ENCODE data around the gene ZNF304.

The ZNF304 gene

DNA sequence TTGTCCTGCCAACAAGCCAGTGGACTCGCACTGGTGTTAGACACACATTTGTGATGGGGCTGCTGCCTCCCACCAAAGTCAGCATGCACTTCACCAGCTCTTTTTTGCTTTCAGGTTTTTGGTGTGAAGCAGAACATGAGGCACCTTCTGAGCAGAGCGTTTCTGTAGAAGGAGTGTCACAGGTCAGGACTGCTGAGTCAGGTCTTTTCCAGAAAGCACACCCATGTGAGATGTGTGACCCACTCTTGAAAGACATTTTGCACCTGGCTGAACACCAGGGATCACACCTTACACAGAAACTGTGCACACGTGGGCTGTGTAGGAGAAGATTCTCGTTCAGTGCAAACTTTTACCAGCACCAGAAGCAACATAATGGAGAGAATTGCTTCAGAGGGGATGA is 4.8 kb downstream of the ZNF304 start:
- no peak for ATAC-seq (ENCODE audit: low read depth)
- Histone ChIP-seq H3K4me3 (ENCODE audit: severe bottlenecking) (no peak overlapping the region), H3K27me3 (ENCODE audit: insufficient read depth, poor library complexity, severe bottlenecking) (no peaks in the 10 kb centered on the region), H3K27ac (ENCODE audit: poor library complexity, severe bottlenecking) (no peak overlapping the region), H3K4me1 (ENCODE audit: insufficient read depth, poor library complexity, severe bottlenecking) (peaks cover 5% of the 10 kb centered on the region), H3K9me3 (ENCODE audit: severe bottlenecking) (no peaks in the 10 kb centered on the region), H3K36me3 (ENCODE audit: low read depth) (peaks cover 44% of the 10 kb centered on the region)
- no peak for DNase-seq (ENCODE audit: low spot score)
- TF ChIP-seq, protein P1, sequence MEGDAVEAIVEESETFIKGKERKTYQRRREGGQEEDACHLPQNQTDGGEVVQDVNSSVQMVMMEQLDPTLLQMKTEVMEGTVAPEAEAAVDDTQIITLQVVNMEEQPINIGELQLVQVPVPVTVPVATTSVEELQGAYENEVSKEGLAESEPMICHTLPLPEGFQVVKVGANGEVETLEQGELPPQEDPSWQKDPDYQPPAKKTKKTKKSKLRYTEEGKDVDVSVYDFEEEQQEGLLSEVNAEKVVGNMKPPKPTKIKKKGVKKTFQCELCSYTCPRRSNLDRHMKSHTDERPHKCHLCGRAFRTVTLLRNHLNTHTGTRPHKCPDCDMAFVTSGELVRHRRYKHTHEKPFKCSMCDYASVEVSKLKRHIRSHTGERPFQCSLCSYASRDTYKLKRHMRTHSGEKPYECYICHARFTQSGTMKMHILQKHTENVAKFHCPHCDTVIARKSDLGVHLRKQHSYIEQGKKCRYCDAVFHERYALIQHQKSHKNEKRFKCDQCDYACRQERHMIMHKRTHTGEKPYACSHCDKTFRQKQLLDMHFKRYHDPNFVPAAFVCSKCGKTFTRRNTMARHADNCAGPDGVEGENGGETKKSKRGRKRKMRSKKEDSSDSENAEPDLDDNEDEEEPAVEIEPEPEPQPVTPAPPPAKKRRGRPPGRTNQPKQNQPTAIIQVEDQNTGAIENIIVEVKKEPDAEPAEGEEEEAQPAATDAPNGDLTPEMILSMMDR (IDR thresholded peaks at IDR 0.05; ENCODE audit: poor library complexity, severe bottlenecking) = no peak

DNA sequence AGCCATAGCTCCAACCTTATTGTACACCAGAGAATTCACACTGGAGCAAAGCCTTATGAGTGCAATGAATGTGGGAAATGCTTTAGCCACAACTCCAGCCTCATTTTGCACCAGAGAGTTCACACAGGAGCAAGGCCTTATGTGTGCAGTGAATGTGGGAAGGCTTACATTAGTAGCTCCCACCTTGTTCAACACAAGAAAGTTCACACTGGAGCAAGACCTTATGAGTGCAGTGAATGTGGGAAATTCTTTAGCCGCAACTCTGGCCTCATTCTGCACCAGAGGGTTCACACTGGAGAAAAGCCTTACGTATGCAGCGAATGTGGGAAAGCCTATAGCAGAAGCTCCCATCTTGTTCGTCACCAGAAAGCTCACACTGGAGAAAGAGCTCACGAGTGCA is 6.3 kb downstream of the ZNF304 start:
- no peaks in the 10 kb centered on the region for H3K27me3 ChIP-seq (ENCODE audit: insufficient read depth, poor library complexity, severe bottlenecking)
- DNase-seq (ENCODE audit: low spot score) (no peak), ATAC-seq (ENCODE audit: low read depth) (no peak)
- H3K9me3 ChIP-seq (ENCODE audit: severe bottlenecking) = no peaks in the 10 kb centered on the region
- TF ChIP-seq, protein P1 (IDR thresholded peaks at IDR 0.05; ENCODE audit: poor library complexity, severe bottlenecking) = no peak
- H3K27ac ChIP-seq (ENCODE audit: poor library complexity, severe bottlenecking) = no peak overlapping the region
- no peak overlapping the region for H3K4me3 ChIP-seq (ENCODE audit: severe bottlenecking)
- peaks cover under 1% of the 10 kb centered on the region for H3K4me1 ChIP-seq (ENCODE audit: insufficient read depth, poor library complexity, severe bottlenecking)
- peaks cover 44% of the 10 kb centered on the region for H3K36me3 ChIP-seq (ENCODE audit: low read depth)

DNA sequence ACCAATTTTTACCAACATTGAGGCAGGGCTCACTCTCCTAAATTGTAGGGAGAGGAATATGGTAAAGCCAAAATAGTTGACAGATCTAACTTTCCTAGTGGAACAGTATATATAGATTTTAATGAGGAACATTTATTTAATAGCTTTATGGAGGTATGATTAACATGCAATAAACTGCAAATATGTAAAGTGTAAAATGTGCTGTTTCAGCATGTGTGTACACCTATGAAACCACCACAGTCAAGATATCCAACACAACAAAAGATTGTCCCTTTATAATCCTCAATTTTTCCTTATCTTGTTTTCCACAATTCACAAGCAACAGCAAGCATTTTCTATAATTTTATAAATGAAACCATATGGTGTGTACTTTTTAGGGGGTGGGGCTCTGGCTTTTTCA is 8.2 kb downstream of the ZNF304 start:
- Histone ChIP-seq H3K4me1 (ENCODE audit: insufficient read depth, poor library complexity, severe bottlenecking) (no peaks in the 10 kb centered on the region), H3K27ac (ENCODE audit: poor library complexity, severe bottlenecking) (no peak overlapping the region), H3K9me3 (ENCODE audit: severe bottlenecking) (no peaks in the 10 kb centered on the region), H3K36me3 (ENCODE audit: low read depth) (peaks cover 34% of the 10 kb centered on the region), H3K4me3 (ENCODE audit: severe bottlenecking) (no peak overlapping the region), H3K27me3 (ENCODE audit: insufficient read depth, poor library complexity, severe bottlenecking) (no peaks in the 10 kb centered on the region)
- TF ChIP-seq, protein P1 (IDR thresholded peaks at IDR 0.05; ENCODE audit: poor library complexity, severe bottlenecking) = no peak
- ATAC-seq (ENCODE audit: low read depth) = no peak
- DNase-seq (ENCODE audit: low spot score) = no peak

DNA sequence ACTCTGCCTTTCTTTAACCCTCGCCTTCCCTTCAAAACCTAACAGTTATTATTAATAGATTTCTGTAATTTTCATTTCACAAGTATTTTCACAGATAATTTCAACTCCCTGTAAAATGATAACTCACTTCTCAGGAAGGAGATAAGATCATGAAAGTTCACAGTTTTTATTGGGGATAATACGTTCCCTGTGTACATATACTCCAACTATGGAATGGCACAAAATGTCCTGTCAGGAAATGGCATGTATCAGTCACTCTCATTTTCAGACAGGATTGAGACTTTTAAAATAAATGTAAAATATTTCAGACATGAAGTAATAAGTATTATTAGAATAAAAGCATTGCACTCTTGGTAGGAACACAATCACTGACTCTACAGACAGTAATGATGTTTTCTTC is 11.3 kb downstream of the ZNF304 start:
- peak overlapping the region; percentile 24 for H3K27ac ChIP-seq (ENCODE audit: poor library complexity, severe bottlenecking)
- H3K4me1 ChIP-seq (ENCODE audit: insufficient read depth, poor library complexity, severe bottlenecking) = no peaks in the 10 kb centered on the region
- ATAC-seq (ENCODE audit: low read depth) (no peak), DNase-seq (ENCODE audit: low spot score) (no peak)
- TF ChIP-seq, protein P1 (IDR thresholded peaks at IDR 0.05; ENCODE audit: poor library complexity, severe bottlenecking) = no peak
- no peaks in the 10 kb centered on the region for H3K9me3 ChIP-seq (ENCODE audit: severe bottlenecking)
- no peaks in the 10 kb centered on the region for H3K27me3 ChIP-seq (ENCODE audit: insufficient read depth, poor library complexity, severe bottlenecking)
- H3K36me3 ChIP-seq (ENCODE audit: low read depth) = peaks cover 11% of the 10 kb centered on the region
- peak overlapping the region; percentile 49 for H3K4me3 ChIP-seq (ENCODE audit: severe bottlenecking)

DNA sequence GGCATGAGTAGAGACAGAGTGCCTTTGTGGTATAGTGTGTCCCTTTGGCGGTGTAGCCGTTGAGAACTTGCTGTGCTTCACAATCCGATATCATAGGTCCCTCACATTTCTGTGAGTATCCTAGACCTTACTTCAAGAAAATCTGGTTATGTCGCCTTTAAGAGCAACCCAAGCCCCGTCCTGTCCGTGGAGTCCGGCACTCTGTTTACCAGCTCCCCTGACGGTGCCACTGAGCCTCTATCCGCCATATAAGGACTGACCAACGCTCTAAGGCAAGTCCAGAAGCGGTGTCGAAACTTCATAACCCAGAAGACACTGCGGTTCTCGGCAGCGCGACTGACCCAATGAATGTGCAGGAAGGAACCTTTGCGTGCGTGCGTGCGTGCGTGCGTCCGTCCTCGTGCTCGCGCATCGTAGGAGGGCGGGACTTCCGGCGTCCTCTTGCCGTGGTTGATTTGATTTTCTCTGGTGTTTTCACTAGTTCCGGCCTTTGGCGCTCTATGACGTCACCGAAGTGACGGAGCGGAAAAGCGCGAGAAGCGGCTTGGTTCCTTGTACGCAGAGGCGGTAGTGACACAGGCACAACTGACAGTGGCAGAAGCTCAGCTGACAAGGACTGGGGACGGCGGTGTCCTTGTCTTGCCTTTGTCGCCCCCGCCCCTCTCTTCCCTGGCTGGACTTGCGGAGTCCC is 12.1 kb downstream of the ZNF304 start, which contains the start of the genes TRAPPC2B and ZNF547:
TSS of gene TRAPPC2B (plus strand) at position 555 of the 691 bp plus-strand sequence. CDS start 1,283 bp downstream, outside the sequence.
TSS of gene ZNF547 (plus strand) at position 555 of the 691 bp plus-strand sequence. CDS start 5,005 bp downstream, outside the sequence.
- DNase-seq (ENCODE audit: low spot score) = peak; percentile 98
- TF ChIP-seq, protein P1 (IDR thresholded peaks at IDR 0.05; ENCODE audit: poor library complexity, severe bottlenecking) = no peak
- peak within 1 kb of the TSS; percentile 49 for H3K4me3 ChIP-seq (ENCODE audit: severe bottlenecking)
- H3K9me3 ChIP-seq (ENCODE audit: severe bottlenecking) = no peaks in the 10 kb centered on the region
- no peaks in the 10 kb centered on the region for H3K27me3 ChIP-seq (ENCODE audit: insufficient read depth, poor library complexity, severe bottlenecking)
- H3K36me3 ChIP-seq (ENCODE audit: low read depth) = peaks cover 5% of the 10 kb centered on the region
- no peaks in the 10 kb centered on the region for H3K4me1 ChIP-seq (ENCODE audit: insufficient read depth, poor library complexity, severe bottlenecking)
- peak within 1 kb of the TSS; percentile 24 for H3K27ac ChIP-seq (ENCODE audit: poor library complexity, severe bottlenecking)
- ATAC-seq (ENCODE audit: low read depth) = peak; percentile 97
